NCI-H1417 treated with DMSO at 0.1 percent for 48 hours (cell line): ENCODE measurements around the gene FUT9.

Experiments used
- DNase-seq: peaks from one replicate; lab custom pipeline; 2025; lab: John Stamatoyannopoulos, UW

The FUT9 gene

GRCh38 chr6:96073555-96073954 is 57.8 kb downstream of the FUT9 start:
- no peak for DNase-seq

DNA sequence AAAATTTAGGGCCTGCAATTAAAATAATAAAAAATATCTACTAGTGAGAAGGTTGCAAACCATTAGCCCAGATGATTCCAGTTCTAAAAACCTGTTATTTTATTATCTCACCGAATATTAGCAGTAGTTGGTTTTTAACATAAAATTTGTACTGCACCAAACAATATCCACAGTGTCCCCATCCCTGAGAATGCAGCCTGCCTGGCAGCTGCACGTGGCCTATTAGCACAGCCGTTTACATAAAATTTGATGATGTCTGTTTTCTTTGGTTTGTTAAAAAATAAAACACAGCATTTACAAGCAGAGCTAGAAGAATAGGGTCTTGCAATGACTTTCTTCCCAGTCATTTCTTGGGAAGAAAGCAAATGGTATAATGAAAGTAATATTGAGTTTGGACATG is 58.2 kb downstream of the FUT9 start:
- no peak for DNase-seq

DNA sequence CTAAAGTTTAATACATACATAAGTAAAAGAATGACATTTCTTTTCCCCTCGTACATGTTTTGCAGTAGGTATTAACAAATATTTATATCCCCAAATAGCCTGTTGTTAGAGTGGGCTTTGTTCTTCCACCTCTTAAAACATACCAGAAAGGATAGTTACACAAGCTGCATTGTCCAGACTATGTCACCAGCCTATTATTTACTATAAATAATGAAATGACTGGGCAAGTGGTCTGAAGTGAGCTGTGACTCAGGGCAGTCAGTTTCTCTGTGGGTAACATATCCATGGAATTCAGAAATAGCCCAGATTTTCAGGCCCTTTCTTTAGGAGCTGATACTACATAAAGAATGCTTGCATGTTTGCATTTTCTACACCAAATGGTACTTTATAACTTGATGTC is 60.1 kb downstream of the FUT9 start:
- no peak for DNase-seq

- no peak for DNase-seq
Measured at GRCh38 chr6:96086745-96087144, 71.0 kb downstream of the FUT9 start.

GRCh38 chr6:96089173-96089572 is 73.4 kb downstream of the FUT9 start:
- no peak for DNase-seq

DNA sequence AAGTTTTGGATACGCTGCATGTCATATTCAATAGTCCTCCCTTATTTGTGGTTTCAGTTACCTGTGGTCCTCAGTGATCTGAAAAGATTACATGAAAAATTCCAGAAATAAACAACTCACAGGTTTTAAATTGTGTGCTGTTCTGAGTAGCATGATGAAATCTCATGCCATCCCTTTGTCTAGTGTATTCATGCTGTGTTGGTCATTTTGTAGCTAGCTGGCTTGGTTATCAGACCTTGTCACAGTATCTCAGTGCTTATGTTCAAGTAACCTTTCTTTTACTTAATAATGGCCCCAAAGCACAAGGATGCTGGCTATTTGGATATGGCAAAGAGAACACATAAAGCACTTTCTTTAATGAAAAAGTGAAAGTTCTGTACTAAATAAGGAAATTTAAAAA is 78.3 kb downstream of the FUT9 start:
- DNase-seq = no peak

DNA sequence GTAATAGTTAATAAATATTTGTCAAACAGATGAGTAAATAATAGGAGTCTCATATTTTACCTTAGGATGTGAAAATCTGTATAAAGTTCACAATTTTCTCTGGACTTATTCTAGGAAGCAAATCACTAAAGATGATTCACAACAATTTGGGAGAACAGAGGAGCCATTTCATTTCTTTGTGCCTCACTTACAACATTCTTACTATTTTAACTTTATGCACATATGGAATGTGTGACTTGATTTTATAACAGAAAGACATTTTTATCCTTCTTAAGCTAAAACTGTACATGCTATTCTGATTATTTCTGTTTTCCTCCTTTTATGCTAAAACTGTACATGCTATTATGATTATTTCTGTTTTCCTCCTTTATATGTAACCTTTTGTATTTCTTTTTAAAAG is 83.3 kb downstream of the FUT9 start:
- no peak for DNase-seq

- DNase-seq = no peak
Measured at GRCh38 chr6:96101564-96101963, 85.8 kb downstream of the FUT9 start.

- no peak for DNase-seq
Measured at GRCh38 chr6:96104910-96105309, 89.1 kb downstream of the FUT9 start.

- no peak for DNase-seq
Measured at GRCh38 chr6:96110878-96111277, 95.1 kb downstream of the FUT9 start.

GRCh38 chr6:96116674-96117073 is 100.9 kb downstream of the FUT9 start:
- DNase-seq = no peak

DNA sequence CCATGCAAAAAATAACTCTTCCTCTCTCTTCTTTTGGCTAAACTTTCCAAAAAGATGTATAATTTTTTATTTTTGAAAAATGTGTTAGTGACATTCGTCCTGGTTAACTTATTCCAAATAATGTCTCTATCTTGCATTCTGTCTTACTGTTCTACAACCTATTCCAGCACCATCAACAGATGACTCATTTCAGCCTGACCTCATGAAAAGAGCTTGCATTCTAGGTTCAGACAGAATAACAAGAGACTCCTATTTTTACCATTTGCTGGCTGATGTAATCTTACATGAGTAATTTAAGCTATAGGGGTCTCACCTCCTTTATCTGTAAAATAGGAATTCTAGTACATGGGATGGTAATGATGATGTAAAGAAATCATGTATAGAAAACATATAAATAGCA is 109.0 kb downstream of the FUT9 start:
- no peak for DNase-seq

- DNase-seq = no peak
Measured at GRCh38 chr6:96138406-96138805, 122.6 kb downstream of the FUT9 start.

GRCh38 chr6:96142142-96142541 is 126.4 kb downstream of the FUT9 start:
- no peak for DNase-seq

DNA sequence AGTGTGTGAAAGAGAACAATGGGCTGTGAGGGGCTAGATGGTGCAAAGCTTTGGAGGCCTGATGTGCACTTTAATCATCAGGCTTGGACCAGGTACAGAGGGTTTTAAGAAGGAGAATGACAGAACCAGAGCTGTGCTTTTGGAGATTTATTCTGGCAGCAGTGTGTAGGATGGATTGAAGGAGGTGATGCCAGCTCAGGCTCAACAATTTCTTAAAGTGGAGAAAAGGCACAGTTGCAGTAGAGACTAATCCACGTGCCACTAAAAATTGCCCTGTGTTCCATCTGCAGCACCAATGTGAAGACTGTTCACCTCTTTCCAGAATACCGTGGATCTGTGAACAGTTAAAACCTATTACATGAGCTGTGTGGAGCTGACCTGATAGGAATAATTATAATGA is 134.7 kb downstream of the FUT9 start:
- DNase-seq = no peak

DNA sequence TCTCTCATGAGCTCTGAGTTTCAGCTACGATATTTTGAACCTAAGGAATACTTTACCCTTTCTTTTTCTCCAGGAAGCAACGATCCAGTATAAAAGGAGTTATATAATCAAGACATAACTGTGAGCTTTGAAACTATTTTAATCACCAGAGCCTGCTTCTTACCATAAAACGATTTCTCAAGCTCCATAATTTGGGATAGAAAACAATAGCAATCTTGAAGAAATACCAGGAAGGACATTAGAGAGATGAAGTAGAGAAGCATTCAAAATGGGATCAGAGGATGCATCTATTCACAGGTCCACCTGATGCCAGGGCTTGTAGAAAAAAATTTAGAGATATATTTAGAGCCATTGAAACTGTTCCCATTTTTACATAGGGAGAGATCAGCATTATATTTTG is 135.9 kb downstream of the FUT9 start:
- DNase-seq = no peak

DNA sequence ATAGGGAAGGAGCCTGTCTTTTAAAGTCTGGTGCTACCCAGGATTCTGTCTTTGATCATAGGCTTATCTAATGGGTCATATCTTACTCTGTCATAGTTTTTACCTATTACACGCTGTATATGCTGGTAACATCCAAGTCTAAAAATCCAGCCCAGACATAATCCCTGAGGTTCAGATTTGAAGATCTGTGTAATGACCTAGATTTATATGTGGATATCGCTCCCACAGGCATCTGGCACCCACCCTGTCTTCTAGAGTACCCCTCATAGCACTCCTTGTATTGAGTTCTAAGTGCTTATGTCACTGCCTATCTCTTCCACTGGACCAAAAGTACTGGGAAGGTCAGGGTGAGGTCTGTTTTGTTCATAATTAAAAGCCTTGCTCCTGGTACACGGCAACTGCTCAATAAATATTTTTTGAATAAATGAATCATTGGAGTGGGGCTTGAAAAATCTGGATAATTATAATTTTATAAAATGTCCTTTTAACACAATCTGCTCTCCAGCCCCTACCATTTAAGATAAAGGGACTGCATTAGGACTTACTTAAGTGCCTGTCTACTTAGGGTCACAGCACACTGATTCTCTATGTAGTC is 136.4 kb downstream of the FUT9 start:
- no peak for DNase-seq

- no peak for DNase-seq
Measured at GRCh38 chr6:96153775-96154174, 138.0 kb downstream of the FUT9 start.

- DNase-seq = no peak
Measured at GRCh38 chr6:96156425-96156824, 140.7 kb downstream of the FUT9 start.

- no peak for DNase-seq
Measured at GRCh38 chr6:96157018-96157565, 141.3 kb downstream of the FUT9 start.

DNA sequence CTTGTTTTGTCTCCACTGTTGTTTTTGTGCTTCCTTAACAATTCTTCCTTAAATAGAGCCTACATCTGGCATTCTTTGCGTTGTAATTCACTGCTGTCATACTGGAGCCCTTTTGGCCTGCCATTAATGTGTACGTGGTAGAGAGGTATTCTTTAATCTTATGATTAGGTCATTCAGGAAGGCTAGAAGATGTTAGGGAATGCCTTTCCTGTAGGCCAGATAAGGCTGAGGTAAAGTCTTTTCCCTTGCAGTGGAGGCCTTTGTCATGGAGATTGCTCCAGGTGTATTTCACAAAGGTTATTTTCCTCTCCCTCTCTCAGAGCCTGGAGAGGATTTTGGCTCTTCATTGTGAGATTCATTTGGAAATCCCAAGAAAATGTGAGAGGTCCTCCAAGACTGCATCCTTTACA is 146.9 kb downstream of the FUT9 start:
- DNase-seq = no peak

- no peak for DNase-seq
Measured at GRCh38 chr6:96164802-96165201, 149.0 kb downstream of the FUT9 start.

DNA sequence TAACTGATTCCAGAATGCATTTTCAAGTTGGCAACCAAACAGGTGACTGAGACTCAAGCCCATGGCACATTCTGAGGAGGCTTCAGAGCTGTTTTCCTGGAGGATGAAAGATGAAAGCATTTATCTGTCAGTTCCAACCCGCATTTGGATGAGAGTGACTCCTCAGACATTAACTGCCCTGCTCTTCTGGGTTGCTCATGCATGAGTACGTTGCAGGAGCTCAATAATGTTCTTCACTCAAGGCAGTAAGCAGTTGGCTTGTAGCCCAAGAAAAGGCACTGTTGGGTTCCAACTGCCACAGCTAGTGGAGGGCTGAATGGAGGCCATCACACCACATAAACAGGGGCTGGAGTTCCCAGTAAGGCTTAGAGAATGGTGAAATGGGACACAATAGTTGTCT is 155.3 kb downstream of the FUT9 start:
- DNase-seq = no peak

GRCh38 chr6:96184798-96185197 is 169.0 kb downstream of the FUT9 start:
- no peak for DNase-seq

- DNase-seq = no peak
Measured at GRCh38 chr6:96186094-96186493, 170.3 kb downstream of the FUT9 start.
